GM12878 (cell line): ENCODE results near the gene HTR1D. TPM values are rescaled to one million over a fixed set of nuclear protein-coding genes. Genes with fewer than 3 reads are reported as not detected.

Experiments used
- polyA plus RNA-seq, 11 experiments: library from polyadenylated mRNA; depleted of rRNA in 4 of 11; unstranded in 6 of 11; stranded (reverse) in 5 of 11; fragments of >200 nt; fragmentation: Nextera tagmentation in 4 of 11; fragmentation: Illumina TruSeq in 1 of 11; extraction: Ambion mirVana in 4 of 11; extraction: Trizol in 1 of 11; gene quantifications; 1 replicate in 1 of 11; 2 replicates in 10 of 11; pipeline versions ENCODE4 v1.2.1 to v1.2.3, GENCODE V29; 2011 to 2016; ENCODE audit warnings: inconsistent platforms in 2 of 11, missing spikeins in 2 of 11, low read depth in 1 of 11
- small RNA-seq: library from RNA; depleted of rRNA; stranded (forward); fragments of <200 nt; gene quantifications from one replicate; pipeline ENCODE3, GENCODE V24; 2014
- total RNA-seq, 4 experiments: library from RNA; depleted of rRNA in 3 of 4; stranded (reverse); fragments of >200 nt in 3 of 4; fragmentation: Illumina TruSeq in 1 of 4; extraction: Trizol in 1 of 4; gene quantifications; 2 replicates each; pipeline versions ENCODE4 v1.2.1 to v1.2.3, GENCODE V29; 2013 to 2021

Gene HTR1D
- total and polyA plus RNA-seq, 10 of the 15 experiments (the other 5 are each of a cell fraction or from before 2014, with no cell fraction given), result 0.07 TPM; not detected in 9

Small RNA genes lying within 50 kb of the gene (small RNA-seq; reads per million reads assigned to genes)
- gene RNU6-135P (not detected), gene RNU6-514P (not detected)

Other genes starting within 250 kb of the HTR1D start
- not detected in 2 replicates for gene LACTBL1, start 244.6 kb downstream of the HTR1D start, total RNA-seq (2014; rRNA removed)
- not detected in 2 replicates for gene LACTBL1, start 244.6 kb downstream of the HTR1D start, total RNA-seq (2014; rRNA removed; fragmentation: Illumina TruSeq; extraction: Trizol)
- gene LACTBL1, start 244.6 kb downstream of the HTR1D start, total RNA-seq (2021), result not detected in 2 replicates
- not detected in 2 replicates for gene LACTBL1, start 244.6 kb downstream of the HTR1D start, polyA plus RNA-seq (2011; rRNA removed)
- not detected in 2 replicates for gene LACTBL1, start 244.6 kb downstream of the HTR1D start, polyA plus RNA-seq (2014; fragmentation: Illumina TruSeq; extraction: Trizol)
- gene LACTBL1, start 244.6 kb downstream of the HTR1D start, polyA plus RNA-seq (2014; fragmentation: Nextera tagmentation; extraction: Ambion mirVana), result not detected
- 0.08 TPM in 1 of 2 replicates, not detected in the other for gene LACTBL1, start 244.6 kb downstream of the HTR1D start, polyA plus RNA-seq (2014; rRNA removed)
- not detected for gene LACTBL1, start 244.6 kb downstream of the HTR1D start, polyA plus RNA-seq (2016; fragmentation: Nextera tagmentation; extraction: Ambion mirVana)
- gene TEX46, start 201.7 kb downstream of the HTR1D start, total RNA-seq (2014; rRNA removed), result not detected in 2 replicates
- not detected in 2 replicates for gene TEX46, start 201.7 kb downstream of the HTR1D start, total RNA-seq (2014; rRNA removed; fragmentation: Illumina TruSeq; extraction: Trizol)
- not detected in 2 replicates for gene TEX46, start 201.7 kb downstream of the HTR1D start, total RNA-seq (2021)
- 0.23 TPM in 1 of 2 replicates, not detected in the other for gene TEX46, start 201.7 kb downstream of the HTR1D start, polyA plus RNA-seq (2011; rRNA removed)
- gene TEX46, start 201.7 kb downstream of the HTR1D start, polyA plus RNA-seq (2014; fragmentation: Illumina TruSeq; extraction: Trizol), result not detected in 2 replicates
- under 1 TPM in 1 of 2 experiments, not detected in 1; 0.42 TPM for gene TEX46, start 201.7 kb downstream of the HTR1D start, polyA plus RNA-seq (2014; fragmentation: Nextera tagmentation; extraction: Ambion mirVana)
- gene TEX46, start 201.7 kb downstream of the HTR1D start, polyA plus RNA-seq (2014; rRNA removed), result not detected in 2 replicates
- gene TEX46, start 201.7 kb downstream of the HTR1D start, polyA plus RNA-seq (2016; fragmentation: Nextera tagmentation; extraction: Ambion mirVana), result under 1 TPM in 1 of 2 experiments, not detected in 1; 0.48 TPM
- 118 and 139 TPM in 2 replicates for gene KDM1A, start 198.0 kb downstream of the HTR1D start, total RNA-seq (2014; rRNA removed)
- 111 and 117 TPM in 2 replicates for gene KDM1A, start 198.0 kb downstream of the HTR1D start, total RNA-seq (2014; rRNA removed; fragmentation: Illumina TruSeq; extraction: Trizol)
- 109 and 110 TPM in 2 replicates for gene KDM1A, start 198.0 kb downstream of the HTR1D start, total RNA-seq (2021)
- 86.4 and 94.7 TPM in 2 replicates for gene KDM1A, start 198.0 kb downstream of the HTR1D start, polyA plus RNA-seq (2011; rRNA removed)
- 103 and 113 TPM in 2 replicates for gene KDM1A, start 198.0 kb downstream of the HTR1D start, polyA plus RNA-seq (2014; fragmentation: Illumina TruSeq; extraction: Trizol)
- 10 to 100 TPM; 39.2 to 59.5 TPM for gene KDM1A, start 198.0 kb downstream of the HTR1D start, polyA plus RNA-seq (2014; fragmentation: Nextera tagmentation; extraction: Ambion mirVana)
- 99.6 and 108 TPM in 2 replicates for gene KDM1A, start 198.0 kb downstream of the HTR1D start, polyA plus RNA-seq (2014; rRNA removed)
- gene KDM1A, start 198.0 kb downstream of the HTR1D start, polyA plus RNA-seq (2016; fragmentation: Nextera tagmentation; extraction: Ambion mirVana), result 10 to 100 TPM; 75.1 to 90.2 TPM
- 13.8 and 15.5 TPM in 2 replicates for gene LUZP1, start 48.6 kb downstream of the HTR1D start, total RNA-seq (2014; rRNA removed)
- 17.1 and 17.5 TPM in 2 replicates for gene LUZP1, start 48.6 kb downstream of the HTR1D start, total RNA-seq (2014; rRNA removed; fragmentation: Illumina TruSeq; extraction: Trizol)
- gene LUZP1, start 48.6 kb downstream of the HTR1D start, total RNA-seq (2021), result 24.0 and 24.8 TPM in 2 replicates
- gene LUZP1, start 48.6 kb downstream of the HTR1D start, polyA plus RNA-seq (2011; rRNA removed), result 10.6 and 12.2 TPM in 2 replicates
- 19.7 and 22.8 TPM in 2 replicates for gene LUZP1, start 48.6 kb downstream of the HTR1D start, polyA plus RNA-seq (2014; fragmentation: Illumina TruSeq; extraction: Trizol)
- 10 to 100 TPM; 11.3 to 17.1 TPM for gene LUZP1, start 48.6 kb downstream of the HTR1D start, polyA plus RNA-seq (2014; fragmentation: Nextera tagmentation; extraction: Ambion mirVana)
- gene LUZP1, start 48.6 kb downstream of the HTR1D start, polyA plus RNA-seq (2014; rRNA removed), result 11.3 and 11.7 TPM in 2 replicates
- 10 to 100 TPM; 27.1 to 28.2 TPM for gene LUZP1, start 48.6 kb downstream of the HTR1D start, polyA plus RNA-seq (2016; fragmentation: Nextera tagmentation; extraction: Ambion mirVana)
- gene HNRNPR, start 126.8 kb upstream of the HTR1D start, total RNA-seq (2014; rRNA removed), result 107 and 127 TPM in 2 replicates
- 230 and 249 TPM in 2 replicates for gene HNRNPR, start 126.8 kb upstream of the HTR1D start, total RNA-seq (2014; rRNA removed; fragmentation: Illumina TruSeq; extraction: Trizol)
- gene HNRNPR, start 126.8 kb upstream of the HTR1D start, total RNA-seq (2021), result 190 and 194 TPM in 2 replicates
- 279 and 291 TPM in 2 replicates for gene HNRNPR, start 126.8 kb upstream of the HTR1D start, polyA plus RNA-seq (2011; rRNA removed)
- gene HNRNPR, start 126.8 kb upstream of the HTR1D start, polyA plus RNA-seq (2014; fragmentation: Illumina TruSeq; extraction: Trizol), result 280 and 322 TPM in 2 replicates
- gene HNRNPR, start 126.8 kb upstream of the HTR1D start, polyA plus RNA-seq (2014; fragmentation: Nextera tagmentation; extraction: Ambion mirVana), result 100 to 1,000 TPM in 1 of 2 experiments, 10 to 100 TPM in 1; 80.5 to 138 TPM
- gene HNRNPR, start 126.8 kb upstream of the HTR1D start, polyA plus RNA-seq (2014; rRNA removed), result 166 and 190 TPM in 2 replicates
- gene HNRNPR, start 126.8 kb upstream of the HTR1D start, polyA plus RNA-seq (2016; fragmentation: Nextera tagmentation; extraction: Ambion mirVana), result 100 to 1,000 TPM; 242 to 260 TPM
- gene ZNF436, start 152.3 kb upstream of the HTR1D start, total RNA-seq (2014; rRNA removed), result 3.4 and 3.8 TPM in 2 replicates
- gene ZNF436, start 152.3 kb upstream of the HTR1D start, total RNA-seq (2014; rRNA removed; fragmentation: Illumina TruSeq; extraction: Trizol), result 3.5 and 3.8 TPM in 2 replicates
- 3.1 and 3.2 TPM in 2 replicates for gene ZNF436, start 152.3 kb upstream of the HTR1D start, total RNA-seq (2021)
- gene ZNF436, start 152.3 kb upstream of the HTR1D start, polyA plus RNA-seq (2011; rRNA removed), result 4.7 and 6.3 TPM in 2 replicates
- gene ZNF436, start 152.3 kb upstream of the HTR1D start, polyA plus RNA-seq (2014; fragmentation: Illumina TruSeq; extraction: Trizol), result 3.4 and 4.5 TPM in 2 replicates
- gene ZNF436, start 152.3 kb upstream of the HTR1D start, polyA plus RNA-seq (2014; fragmentation: Nextera tagmentation; extraction: Ambion mirVana), result 1 to 10 TPM in 1 of 2 experiments, under 1 TPM in 1; 0.85 to 1.1 TPM
- 1.8 and 1.9 TPM in 2 replicates for gene ZNF436, start 152.3 kb upstream of the HTR1D start, polyA plus RNA-seq (2014; rRNA removed)
- gene ZNF436, start 152.3 kb upstream of the HTR1D start, polyA plus RNA-seq (2016; fragmentation: Nextera tagmentation; extraction: Ambion mirVana), result 1 to 10 TPM; 2.6 to 2.9 TPM
- 0.23 TPM in 1 of 2 replicates, not detected in the other for gene TCEA3, start 207.2 kb upstream of the HTR1D start, total RNA-seq (2014; rRNA removed)
- not detected in 2 replicates for gene TCEA3, start 207.2 kb upstream of the HTR1D start, total RNA-seq (2014; rRNA removed; fragmentation: Illumina TruSeq; extraction: Trizol)
- gene TCEA3, start 207.2 kb upstream of the HTR1D start, total RNA-seq (2021), result 0.37 TPM in 1 of 2 replicates, not detected in the other
- 0.08 TPM in 1 of 2 replicates, not detected in the other for gene TCEA3, start 207.2 kb upstream of the HTR1D start, polyA plus RNA-seq (2011; rRNA removed)
- gene TCEA3, start 207.2 kb upstream of the HTR1D start, polyA plus RNA-seq (2014; fragmentation: Illumina TruSeq; extraction: Trizol), result 0.27 TPM in 1 of 2 replicates, not detected in the other
- not detected for gene TCEA3, start 207.2 kb upstream of the HTR1D start, polyA plus RNA-seq (2014; fragmentation: Nextera tagmentation; extraction: Ambion mirVana)
- gene TCEA3, start 207.2 kb upstream of the HTR1D start, polyA plus RNA-seq (2014; rRNA removed), result 0.06 TPM in 1 of 2 replicates, not detected in the other
- not detected for gene TCEA3, start 207.2 kb upstream of the HTR1D start, polyA plus RNA-seq (2016; fragmentation: Nextera tagmentation; extraction: Ambion mirVana)